Activated CD8-positive, alpha-beta memory T cell treated with anti-CD3 and anti-CD28 coated beads, Interleukin-2, amount 10 ng/mL, durations not matched to agents 7 days and 5 days (primary cell): Measurements from ENCODE around the gene PHACTR3. TPM values are rescaled to one million over a fixed set of nuclear protein-coding genes. Genes with fewer than 3 reads are reported as not detected.

ENCODE experiments used
- ATAC-seq: fragments of 150-1000 bp; cut with Tn5 transposase; one replicate; pipeline ENCODE4 v1.10.0; 2021; ENCODE audit warnings: moderate library complexity
- CTCF ChIA-PET: fragments of 350-600 bp; sonication (Branson Sonifier 250); formaldehyde crosslinking; loops from one replicate; lab custom pipeline; 2021; ENCODE audit warnings: antibody characterized with exemption; lab: Charles Lee
- DNase-seq: peaks from one replicate; pipeline ENCODE4 v3.0.0-alpha.2; 2020
- H3K27ac Mint-ChIP-seq: one replicate; pipeline ENCODE4 v1.8.0; 2021; ENCODE audit warnings: mild to moderate bottlenecking, mixed read lengths
- H3K27me3 Mint-ChIP-seq: one replicate; pipeline ENCODE4 v1.8.0; 2021; ENCODE audit warnings: mixed read lengths
- H3K36me3 Mint-ChIP-seq: one replicate; pipeline ENCODE4 v1.8.0; 2021; ENCODE audit warnings: mild to moderate bottlenecking, mixed read lengths
- H3K4me1 Mint-ChIP-seq: one replicate; pipeline ENCODE4 v1.8.0; 2021; ENCODE audit warnings: mixed read lengths
- H3K4me3 Mint-ChIP-seq: one replicate; pipeline ENCODE4 v1.8.0; 2021; ENCODE audit warnings: mild to moderate bottlenecking, moderate library complexity, mixed read lengths
- H3K9me3 Mint-ChIP-seq: one replicate; pipeline ENCODE4 v1.8.0; 2022; ENCODE audit warnings: low read depth, mixed read lengths
- total RNA-seq, 2 experiments: library from RNA; stranded (reverse); gene quantifications; one replicate each; pipeline ENCODE4 v1.2.3, GENCODE V29; 2021

Gene PHACTR3
- total RNA-seq, 2 experiments from 2014 or later: not detected

- ATAC-seq (no peak), DNase-seq (peak; percentile 29)
- CTCF ChIA-PET: no interaction called here
- Mint-ChIP-seq H3K27ac (no peak overlapping the region), H3K9me3 (no peaks in the 10 kb centered on the region), H3K36me3 (no peaks in the 10 kb centered on the region), H3K27me3 (peaks cover 6% of the 10 kb centered on the region), H3K4me3 (no peak overlapping the region), H3K4me1 (no peaks in the 10 kb centered on the region)
These were observed 180.7 kb downstream of the PHACTR3 start for GRCh38 chr20:59784791-59785668.

GRCh38 chr20:59785669-59785959 is 181.3 kb downstream of the PHACTR3 start:
- peaks cover 11% of the 10 kb centered on the region for H3K27me3 Mint-ChIP-seq
- H3K27ac Mint-ChIP-seq: no peak overlapping the region
- no peak for ATAC-seq
- no peaks in the 10 kb centered on the region for H3K9me3 Mint-ChIP-seq
- H3K4me3 Mint-ChIP-seq: no peak overlapping the region
- no peaks in the 10 kb centered on the region for H3K36me3 Mint-ChIP-seq
- CTCF ChIA-PET: no interaction called here
- H3K4me1 Mint-ChIP-seq: no peaks in the 10 kb centered on the region
- DNase-seq: peak; percentile 19

- no peaks in the 10 kb centered on the region for H3K4me1 Mint-ChIP-seq
- H3K4me3 Mint-ChIP-seq: no peak overlapping the region
- peaks cover 12% of the 10 kb centered on the region for H3K27me3 Mint-ChIP-seq
- no peaks in the 10 kb centered on the region for H3K36me3 Mint-ChIP-seq
- CTCF ChIA-PET: no interaction called here
- ATAC-seq (no peak), DNase-seq (peak; percentile 31)
- H3K27ac Mint-ChIP-seq: no peak overlapping the region
- H3K9me3 Mint-ChIP-seq: no peaks in the 10 kb centered on the region
These were observed 181.9 kb downstream of the PHACTR3 start for GRCh38 chr20:59785986-59786795.

- H3K9me3 Mint-ChIP-seq: no peaks in the 10 kb centered on the region
- H3K4me1 Mint-ChIP-seq: no peaks in the 10 kb centered on the region
- peaks cover 12% of the 10 kb centered on the region for H3K27me3 Mint-ChIP-seq
- ATAC-seq (no peak), DNase-seq (peak; percentile 30)
- H3K27ac Mint-ChIP-seq: no peak overlapping the region
- H3K4me3 Mint-ChIP-seq: no peak overlapping the region
- CTCF ChIA-PET: no interaction called here
- H3K36me3 Mint-ChIP-seq: no peaks in the 10 kb centered on the region
These were observed 182.6 kb downstream of the PHACTR3 start for GRCh38 chr20:59786801-59787537.

- CTCF ChIA-PET: no interaction called here
- no peaks in the 10 kb centered on the region for H3K9me3 Mint-ChIP-seq
- peak; percentile 29 for DNase-seq
- ATAC-seq: no peak
- no peak overlapping the region for H3K4me3 Mint-ChIP-seq
- peaks cover 12% of the 10 kb centered on the region for H3K27me3 Mint-ChIP-seq
- H3K27ac Mint-ChIP-seq: no peak overlapping the region
- H3K4me1 Mint-ChIP-seq: no peaks in the 10 kb centered on the region
- H3K36me3 Mint-ChIP-seq: no peaks in the 10 kb centered on the region
These were observed 183.2 kb downstream of the PHACTR3 start for GRCh38 chr20:59787538-59787890.

- ATAC-seq (no peak), DNase-seq (peak; percentile 9)
- H3K27me3 Mint-ChIP-seq: peaks cover 12% of the 10 kb centered on the region
- H3K36me3 Mint-ChIP-seq: no peaks in the 10 kb centered on the region
- no peak overlapping the region for H3K4me3 Mint-ChIP-seq
- no peaks in the 10 kb centered on the region for H3K9me3 Mint-ChIP-seq
- no peak overlapping the region for H3K27ac Mint-ChIP-seq
- CTCF ChIA-PET: no interaction called here
- no peaks in the 10 kb centered on the region for H3K4me1 Mint-ChIP-seq
These were observed 183.9 kb downstream of the PHACTR3 start for GRCh38 chr20:59788196-59788735.

GRCh38 chr20:59788811-59789397 is 184.6 kb downstream of the PHACTR3 start:
- Mint-ChIP-seq H3K27ac (no peak overlapping the region), H3K9me3 (no peaks in the 10 kb centered on the region), H3K4me1 (no peaks in the 10 kb centered on the region), H3K27me3 (peaks cover 12% of the 10 kb centered on the region), H3K36me3 (no peaks in the 10 kb centered on the region), H3K4me3 (no peak overlapping the region)
- no peak for ATAC-seq
- CTCF ChIA-PET: no interaction called here
- DNase-seq: peak; percentile 9

- Mint-ChIP-seq H3K4me1 (no peaks in the 10 kb centered on the region), H3K36me3 (no peaks in the 10 kb centered on the region), H3K27me3 (peaks cover 12% of the 10 kb centered on the region), H3K27ac (no peak overlapping the region), H3K4me3 (no peak overlapping the region), H3K9me3 (no peaks in the 10 kb centered on the region)
- DNase-seq (peak; percentile 14), ATAC-seq (no peak)
- CTCF ChIA-PET: no interaction called here
These were observed 185.3 kb downstream of the PHACTR3 start for GRCh38 chr20:59789686-59790085.

- Mint-ChIP-seq H3K9me3 (no peaks in the 10 kb centered on the region), H3K4me1 (no peaks in the 10 kb centered on the region), H3K27ac (no peak overlapping the region), H3K36me3 (no peaks in the 10 kb centered on the region), H3K27me3 (peaks cover 12% of the 10 kb centered on the region), H3K4me3 (no peak overlapping the region)
- no peak for DNase-seq
- CTCF ChIA-PET: no interaction called here
- ATAC-seq: no peak
These were observed 186.0 kb downstream of the PHACTR3 start for GRCh38 chr20:59790346-59790745.

- peaks cover 15% of the 10 kb centered on the region for H3K27me3 Mint-ChIP-seq
- H3K4me3 Mint-ChIP-seq: no peak overlapping the region
- no peak overlapping the region for H3K27ac Mint-ChIP-seq
- no peak for ATAC-seq
- H3K9me3 Mint-ChIP-seq: peaks cover 7% of the 10 kb centered on the region
- CTCF ChIA-PET: no interaction called here
- no peaks in the 10 kb centered on the region for H3K4me1 Mint-ChIP-seq
- H3K36me3 Mint-ChIP-seq: no peaks in the 10 kb centered on the region
- DNase-seq: no peak
These were observed 188.0 kb downstream of the PHACTR3 start for GRCh38 chr20:59792300-59792699.

GRCh38 chr20:59794555-59794954 is 190.2 kb downstream of the PHACTR3 start:
- CTCF ChIA-PET: no interaction called here
- ATAC-seq: no peak
- DNase-seq: no peak
- Mint-ChIP-seq H3K4me3 (no peak overlapping the region), H3K9me3 (peaks cover 8% of the 10 kb centered on the region), H3K36me3 (no peaks in the 10 kb centered on the region), H3K27ac (no peak overlapping the region), H3K27me3 (peaks cover 11% of the 10 kb centered on the region), H3K4me1 (no peaks in the 10 kb centered on the region)

GRCh38 chr20:59800309-59800708 is 196.0 kb downstream of the PHACTR3 start:
- no peak overlapping the region for H3K4me3 Mint-ChIP-seq
- no peak for ATAC-seq
- peaks cover 9% of the 10 kb centered on the region for H3K27me3 Mint-ChIP-seq
- CTCF ChIA-PET: no interaction called here
- DNase-seq: no peak
- no peak overlapping the region for H3K27ac Mint-ChIP-seq
- H3K4me1 Mint-ChIP-seq: no peaks in the 10 kb centered on the region
- no peaks in the 10 kb centered on the region for H3K36me3 Mint-ChIP-seq
- peaks cover 11% of the 10 kb centered on the region for H3K9me3 Mint-ChIP-seq

GRCh38 chr20:59802018-59802417 is 197.7 kb downstream of the PHACTR3 start:
- ATAC-seq (no peak), DNase-seq (no peak)
- peaks cover 6% of the 10 kb centered on the region for H3K9me3 Mint-ChIP-seq
- H3K27me3 Mint-ChIP-seq: peaks cover 7% of the 10 kb centered on the region
- H3K36me3 Mint-ChIP-seq: no peaks in the 10 kb centered on the region
- no peak overlapping the region for H3K4me3 Mint-ChIP-seq
- H3K27ac Mint-ChIP-seq: no peak overlapping the region
- no peaks in the 10 kb centered on the region for H3K4me1 Mint-ChIP-seq
- CTCF ChIA-PET: no interaction called here
